Adipocyte (in vitro differentiated cells): ENCODE measurements around the gene PRND.
"Not testable (repeated sequence)": the region's sequence is repeated elsewhere in the genome, so short reads cannot be mapped to it uniquely, and the experiment has no call there.

ENCODE experiments used
- DNase-seq: peaks from one replicate; pipeline ENCODE4 v3.0.0-alpha.2; 2015; ENCODE audit warnings: low read depth
- H3K27me3 ChIP-seq: replicated peaks from 2 replicates; pipeline ENCODE4 v1.7.0; 2013; ENCODE audit warnings: mild to moderate bottlenecking, low read length, moderate library complexity; ENCODE audit not compliant: control insufficient read depth, insufficient read depth
- H3K36me3 ChIP-seq: 2 replicates; pipeline ENCODE4 v1.7.0; 2013; ENCODE audit warnings: low read length, mild to moderate bottlenecking, moderate library complexity; ENCODE audit not compliant: control insufficient read depth, insufficient read depth, severe bottlenecking
- H3K4me1 ChIP-seq: 2 replicates; pipeline ENCODE4 v1.7.0; 2013; ENCODE audit warnings: mild to moderate bottlenecking, low read length, moderate library complexity; ENCODE audit not compliant: control insufficient read depth, insufficient read depth
- H3K4me3 ChIP-seq: 2 replicates; pipeline ENCODE4 v1.7.0; 2013; ENCODE audit warnings: mild to moderate bottlenecking, low read length, moderate library complexity
- H3K9ac ChIP-seq: 2 replicates; pipeline ENCODE4 v1.7.0; 2013; ENCODE audit warnings: mild to moderate bottlenecking, low read length, moderate library complexity
- H3K9me3 ChIP-seq: 2 replicates; pipeline ENCODE4 v1.7.0; 2013; ENCODE audit warnings: mild to moderate bottlenecking, low read length, moderate library complexity; ENCODE audit not compliant: control insufficient read depth

Gene PRND

DNA sequence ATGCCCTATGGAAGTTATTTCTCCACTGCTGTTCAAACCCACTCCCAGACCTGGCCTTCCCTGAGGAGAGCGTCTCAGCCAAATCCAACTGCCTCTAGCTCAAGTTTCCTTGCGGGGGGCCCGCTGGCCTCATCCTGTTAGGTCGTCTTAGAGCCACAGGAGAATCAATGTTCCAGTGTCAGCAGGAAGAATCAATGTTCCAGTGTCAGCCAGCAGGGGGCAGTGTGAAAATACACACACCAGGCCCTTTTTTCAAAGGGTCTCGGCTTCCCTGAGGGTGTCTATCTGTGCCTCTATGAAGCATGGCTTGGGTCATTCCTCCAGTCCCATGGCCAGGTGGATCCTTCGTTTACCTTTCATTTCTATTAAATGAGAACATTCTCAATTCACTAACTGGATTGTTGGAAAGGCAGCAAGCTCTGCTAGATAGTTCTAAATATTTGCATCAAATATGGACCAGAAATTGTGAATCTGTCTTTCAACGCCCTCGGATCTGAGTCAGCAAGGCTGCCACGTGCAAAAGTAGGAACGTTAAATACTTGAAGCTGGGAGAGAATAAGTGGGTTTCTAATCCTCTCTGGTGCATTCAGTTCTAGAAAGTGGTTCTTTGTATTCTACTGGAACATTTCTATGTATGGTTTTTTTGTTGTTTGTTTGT is 19.2 kb downstream of the PRND start:
- no peak overlapping the region for H3K4me3 ChIP-seq
- DNase-seq, result peak; percentile 71
- no peak overlapping the region for H3K9ac ChIP-seq
- H3K4me1 ChIP-seq, result no peaks in the 10 kb centered on the region
- H3K36me3 ChIP-seq, result no peaks in the 10 kb centered on the region
- H3K27me3 ChIP-seq, result peaks cover 15% of the 10 kb centered on the region
- H3K9me3 ChIP-seq, result peaks cover 4% of the 10 kb centered on the region

DNA sequence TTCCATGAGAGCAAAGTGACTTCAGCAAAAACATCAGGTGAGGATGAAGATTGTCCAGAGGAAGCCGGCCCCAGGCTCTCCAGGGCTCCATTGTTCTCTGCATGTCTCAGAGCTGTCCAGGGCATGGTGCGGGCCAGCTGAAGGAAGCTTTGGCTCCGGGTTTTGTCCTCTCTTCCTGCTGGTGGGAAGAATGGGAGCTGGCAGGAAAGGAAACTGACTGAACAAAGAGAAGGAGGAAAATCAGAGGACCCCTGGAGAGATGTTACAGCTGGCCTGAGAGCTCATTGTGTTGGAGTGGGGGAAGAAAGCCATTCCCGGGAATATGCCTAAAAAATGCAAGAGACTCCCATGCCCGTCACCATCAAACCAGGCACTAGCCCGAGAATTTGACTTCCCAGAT is 27.1 kb downstream of the PRND start:
- Histone ChIP-seq H3K4me3 (no peak overlapping the region), H3K4me1 (no peaks in the 10 kb centered on the region), H3K9ac (no peak overlapping the region), H3K27me3 (peaks cover 26% of the 10 kb centered on the region), H3K9me3 (no peaks in the 10 kb centered on the region), H3K36me3 (no peaks in the 10 kb centered on the region)
- no peak for DNase-seq

DNA sequence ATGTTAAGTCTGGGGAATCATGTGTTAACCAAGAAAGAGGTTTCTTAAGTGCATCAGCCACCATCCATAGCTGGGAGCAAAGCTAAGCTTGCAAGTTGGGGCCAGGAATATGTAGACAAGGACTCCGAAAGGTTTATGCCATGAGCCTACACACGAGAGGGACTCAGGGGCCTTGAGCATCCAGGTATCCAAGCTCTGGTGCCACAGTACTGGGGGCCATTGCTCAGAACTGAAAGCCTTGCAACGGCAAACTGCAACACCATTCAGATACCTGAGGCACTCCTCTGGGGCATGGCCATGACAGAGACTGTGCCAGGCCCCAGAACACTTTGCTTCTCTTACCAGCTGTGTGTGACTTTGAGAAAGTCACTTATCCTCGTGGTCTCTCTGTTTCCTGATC is 27.6 kb downstream of the PRND start:
- Histone ChIP-seq H3K4me3 (no peak overlapping the region), H3K36me3 (no peaks in the 10 kb centered on the region), H3K27me3 (peaks cover 26% of the 10 kb centered on the region), H3K4me1 (no peaks in the 10 kb centered on the region), H3K9me3 (no peaks in the 10 kb centered on the region), H3K9ac (no peak overlapping the region)
- DNase-seq, result no peak

DNA sequence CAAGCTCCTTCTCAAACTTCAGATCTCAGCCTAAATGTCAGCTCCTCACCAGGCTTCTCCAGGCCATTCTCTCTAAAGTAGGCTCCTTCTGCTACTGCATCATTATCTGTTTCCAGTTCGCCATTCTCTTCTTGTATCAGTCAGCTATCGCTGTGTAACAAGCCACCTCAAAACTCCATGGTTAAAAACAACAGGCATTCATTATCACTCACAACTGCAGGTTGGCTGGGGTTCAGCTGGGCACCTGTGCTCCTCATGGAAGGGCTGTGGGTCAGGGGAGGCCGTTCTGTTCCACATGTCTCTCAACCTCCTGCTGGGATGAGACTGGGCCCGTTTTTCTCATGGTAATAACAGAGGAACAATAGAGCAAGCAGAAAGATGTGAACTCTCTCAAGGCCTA is 28.7 kb downstream of the PRND start:
- H3K27me3 ChIP-seq, result peaks cover 26% of the 10 kb centered on the region
- no peaks in the 10 kb centered on the region for H3K4me1 ChIP-seq
- no peak overlapping the region for H3K9ac ChIP-seq
- no peaks in the 10 kb centered on the region for H3K9me3 ChIP-seq
- H3K4me3 ChIP-seq, result no peak overlapping the region
- H3K36me3 ChIP-seq, result no peaks in the 10 kb centered on the region
- no peak for DNase-seq

DNA sequence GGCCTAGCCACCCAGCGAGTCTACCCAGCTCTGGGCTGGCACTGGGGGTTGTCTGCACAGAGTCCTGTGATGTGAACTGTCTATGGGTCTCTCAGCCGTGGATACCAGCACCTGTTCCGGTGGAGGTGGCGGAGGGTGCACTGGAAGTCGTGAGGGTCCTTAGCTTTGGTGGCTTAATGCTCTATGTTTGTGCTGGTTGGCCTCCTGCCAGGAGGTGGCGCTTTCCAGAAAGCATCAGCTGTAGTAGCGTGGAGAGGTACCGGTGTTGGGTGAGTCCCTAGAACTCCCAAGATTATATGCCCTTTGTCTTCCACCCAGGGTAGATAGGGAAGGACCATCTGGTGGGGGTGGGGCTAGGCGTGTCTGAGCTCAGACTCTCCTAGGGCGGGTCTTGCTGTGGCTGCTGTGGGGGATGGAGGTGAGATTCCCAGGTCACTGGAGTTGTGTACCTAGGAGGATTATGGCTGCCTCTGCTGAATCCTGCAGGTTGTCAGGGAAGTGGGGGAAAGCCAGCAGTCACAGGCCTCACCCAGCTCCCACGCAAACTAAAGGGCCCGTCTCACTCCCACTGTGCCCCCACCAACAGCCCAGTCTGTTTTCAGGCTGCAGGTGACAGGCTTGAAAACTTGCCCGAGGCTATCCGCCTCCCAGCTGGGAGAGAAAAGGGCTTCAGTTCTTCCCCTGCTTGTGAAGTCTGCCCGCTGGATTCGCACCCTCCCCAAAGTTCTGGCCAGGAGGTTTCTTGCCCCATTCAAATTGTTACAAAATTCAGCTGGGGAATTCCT is 37.6 kb downstream of the PRND start:
- H3K9me3 ChIP-seq, H3K4me3 ChIP-seq, H3K4me1 ChIP-seq, H3K9ac ChIP-seq, H3K36me3 ChIP-seq, DNase-seq, H3K27me3 ChIP-seq: not testable (repeated sequence)

DNA sequence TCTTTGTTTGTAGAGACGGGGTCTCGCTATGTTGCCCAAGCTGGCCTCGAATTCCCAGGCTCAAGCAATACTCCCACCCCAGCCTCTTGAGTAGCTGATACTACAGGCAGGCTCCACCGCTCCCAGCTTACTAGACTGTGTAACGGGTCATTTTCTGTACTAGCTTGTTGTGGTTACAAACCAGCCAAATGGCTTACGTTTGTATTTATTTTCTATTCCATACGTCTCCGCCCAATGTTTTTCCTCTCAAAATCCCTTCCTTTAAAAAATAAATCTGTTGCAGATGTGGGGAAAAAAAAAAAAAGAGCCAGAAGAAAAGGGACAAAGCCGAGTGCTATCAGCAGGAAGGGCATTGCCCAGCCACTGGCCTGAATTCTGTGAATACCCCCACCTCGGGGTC is 41.6 kb downstream of the PRND start:
- Histone ChIP-seq H3K9ac (no peak overlapping the region), H3K36me3 (no peaks in the 10 kb centered on the region), H3K4me3 (no peak overlapping the region), H3K4me1 (peaks cover 7% of the 10 kb centered on the region), H3K9me3 (no peaks in the 10 kb centered on the region), H3K27me3 (no peaks in the 10 kb centered on the region)
- peak; percentile 51 for DNase-seq

DNA sequence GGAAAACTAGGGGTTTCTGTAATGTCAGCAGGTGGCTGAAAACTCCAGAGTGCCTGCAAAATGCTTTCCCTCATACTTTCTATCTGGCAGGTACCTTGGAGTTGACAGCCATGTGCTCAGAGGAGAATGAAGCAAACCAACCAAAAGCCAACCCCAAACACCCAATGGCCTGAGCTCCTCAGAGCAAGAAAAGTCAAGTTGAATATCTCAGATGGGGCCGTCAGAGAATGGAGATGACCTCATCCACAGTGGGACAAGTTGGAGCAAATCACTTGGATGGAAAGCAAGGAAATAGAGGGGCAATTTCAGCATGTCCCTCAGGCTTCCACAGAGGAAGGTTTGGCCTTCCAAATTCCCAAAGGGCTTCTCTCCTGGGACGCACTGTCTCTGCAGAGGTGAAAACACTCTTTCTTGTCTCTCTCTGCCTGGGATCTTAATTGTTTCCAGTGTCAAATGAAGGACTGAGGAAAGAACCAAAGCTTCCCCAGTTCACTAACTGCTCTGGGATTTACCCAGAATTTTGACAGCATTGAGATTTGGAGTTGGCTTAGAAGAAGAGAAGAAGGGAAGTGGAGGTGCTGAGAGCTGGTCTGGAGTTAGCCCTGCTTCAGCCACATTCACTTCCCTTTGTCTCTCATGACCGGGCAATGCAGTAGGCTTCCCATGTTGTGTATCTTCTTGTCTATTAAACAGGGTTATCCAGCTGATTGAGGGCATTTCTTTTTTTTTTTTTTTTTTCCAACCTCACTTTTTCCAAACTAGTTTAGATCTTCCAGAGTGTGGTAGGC is 42.2 kb downstream of the PRND start:
- Histone ChIP-seq H3K4me1 (peaks cover 7% of the 10 kb centered on the region), H3K9ac (no peak overlapping the region), H3K4me3 (no peak overlapping the region), H3K27me3 (no peaks in the 10 kb centered on the region), H3K9me3 (no peaks in the 10 kb centered on the region), H3K36me3 (no peaks in the 10 kb centered on the region)
- no peak for DNase-seq

DNA sequence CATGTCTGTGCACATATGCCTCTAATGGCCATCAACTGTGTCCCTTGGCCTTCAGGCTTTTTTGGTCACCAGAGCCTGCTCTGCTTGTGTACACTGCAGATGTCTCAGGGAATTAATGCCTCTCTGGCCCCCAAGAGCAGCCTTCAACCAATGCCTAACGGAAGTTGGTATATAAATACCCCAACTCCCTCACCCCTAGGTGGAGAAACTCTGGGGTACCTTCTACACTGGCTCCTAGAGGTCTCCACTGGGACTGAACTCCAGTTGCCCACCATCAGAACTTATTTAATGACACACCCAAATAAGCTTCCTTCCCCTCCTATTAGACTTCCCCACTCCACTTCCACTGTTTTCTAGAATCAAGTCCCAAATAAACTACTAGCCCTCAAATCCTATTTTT is 43.1 kb downstream of the PRND start:
- DNase-seq, result no peak
- no peaks in the 10 kb centered on the region for H3K9me3 ChIP-seq
- H3K27me3 ChIP-seq, result no peaks in the 10 kb centered on the region
- peaks cover 7% of the 10 kb centered on the region for H3K4me1 ChIP-seq
- H3K4me3 ChIP-seq, result no peak overlapping the region
- no peaks in the 10 kb centered on the region for H3K36me3 ChIP-seq
- H3K9ac ChIP-seq, result no peak overlapping the region

DNA sequence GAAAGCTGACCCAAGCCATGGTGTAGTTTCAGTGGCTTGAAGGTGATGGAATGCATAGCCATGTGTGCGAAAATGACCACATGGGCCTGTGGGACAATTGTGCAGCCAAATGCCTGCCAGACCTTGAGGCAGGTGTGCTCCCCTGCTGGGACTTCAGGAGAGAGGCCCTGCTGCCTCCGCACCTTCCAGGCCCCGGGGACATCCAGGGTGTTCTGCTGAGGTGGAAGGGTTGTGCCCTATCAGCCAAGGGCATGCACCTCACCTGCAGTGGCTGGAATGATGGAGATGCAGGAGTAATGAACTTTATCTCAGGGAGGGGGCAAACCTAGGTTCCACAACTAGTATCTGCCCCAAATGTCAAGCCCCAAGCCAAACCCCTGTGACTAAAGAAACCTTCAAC is 44.0 kb downstream of the PRND start:
- DNase-seq, result no peak
- Histone ChIP-seq H3K9me3 (no peaks in the 10 kb centered on the region), H3K36me3 (no peaks in the 10 kb centered on the region), H3K4me3 (no peak overlapping the region), H3K9ac (no peak overlapping the region), H3K4me1 (peaks cover 7% of the 10 kb centered on the region), H3K27me3 (no peaks in the 10 kb centered on the region)

DNA sequence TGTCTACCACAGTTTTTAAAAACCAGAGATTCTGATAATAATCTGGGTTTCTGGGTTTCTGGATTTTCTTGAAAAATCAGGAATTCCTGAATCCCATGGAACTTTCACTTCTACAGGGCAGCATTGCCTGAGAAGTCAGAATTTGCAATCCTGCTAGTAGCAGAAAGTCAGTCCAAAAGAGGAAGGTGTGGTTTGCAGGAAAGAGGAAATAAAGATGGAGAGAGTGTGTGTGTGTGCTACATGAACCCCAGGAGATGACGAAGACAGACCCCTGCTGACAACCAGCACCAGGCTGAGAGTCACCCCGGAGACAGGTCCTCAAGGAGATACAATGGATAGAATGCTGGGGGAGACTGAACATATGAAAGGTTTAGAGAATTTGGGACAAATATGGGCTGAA is 44.9 kb downstream of the PRND start:
- no peak for DNase-seq
- Histone ChIP-seq H3K9me3 (peaks cover 4% of the 10 kb centered on the region), H3K36me3 (no peaks in the 10 kb centered on the region), H3K9ac (no peak overlapping the region), H3K4me3 (no peak overlapping the region), H3K4me1 (no peaks in the 10 kb centered on the region), H3K27me3 (no peaks in the 10 kb centered on the region)

DNA sequence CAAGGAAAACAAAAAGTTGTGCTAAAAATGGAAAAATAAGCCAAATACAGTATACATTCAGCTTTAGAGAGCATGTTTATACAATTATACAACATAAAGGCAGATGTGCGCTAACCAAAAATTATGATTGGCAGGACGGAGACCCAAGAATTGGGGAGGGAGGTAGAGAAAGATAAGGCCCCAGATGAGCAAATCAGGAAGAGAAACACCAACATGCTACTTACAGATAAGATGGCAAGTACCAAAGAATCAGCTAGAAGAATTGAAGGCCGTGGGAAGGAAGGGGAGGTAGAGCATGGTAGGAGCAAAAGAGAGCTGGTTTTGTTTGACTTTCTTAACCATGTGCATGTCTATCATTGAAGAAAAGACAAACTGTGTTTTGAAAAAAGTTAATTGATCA is 45.4 kb downstream of the PRND start:
- Histone ChIP-seq H3K36me3 (no peaks in the 10 kb centered on the region), H3K27me3 (no peaks in the 10 kb centered on the region), H3K9me3 (peaks cover 9% of the 10 kb centered on the region), H3K9ac (no peak overlapping the region), H3K4me1 (no peaks in the 10 kb centered on the region), H3K4me3 (no peak overlapping the region)
- DNase-seq, result no peak
